Measurements from ENCODE around the gene PURB. TPM values are rescaled to one million over a fixed set of nuclear protein-coding genes. Genes with fewer than 3 reads are reported as not detected.

The PURB gene
- total and polyA plus RNA-seq, 9 of the 15 experiments (the other 6 are each of a cell fraction or from before 2014, with no cell fraction given) = 1.6 to 14.1 (median 8.8) TPM

GRCh38 chr7:44847920-44848634 lies 37.3 kb downstream of the PURB start, which contains the start of gene H2AZ2 (continued):
- TF ChIP-seq HMGXB4 (CRISPR knock-in tag; IDR thresholded peaks at IDR 0.05) (no peak; the same call in 1 of the 2 replicates), ZNF644 (tag; IDR thresholded peaks at IDR 0.05; ENCODE audit: low read depth) (no peak), HSF4 (CRISPR knock-in tag; IDR thresholded peaks at IDR 0.05; ENCODE audit: borderline replicate concordance) (no peak), NR2C2 (CRISPR knock-in tag; IDR thresholded peaks at IDR 0.05) (no peak), NR2C2 (tag; IDR thresholded peaks at IDR 0.05) (0 out of 2 replicates have a peak, but pooled peaks have one; percentile 0), SNRNP70 (optimal IDR thresholded peaks at IDR 0.05; ENCODE audit: low read depth, low read length) (no peak), MAFF (IDR thresholded peaks at IDR 0.05; ENCODE audit: low read length) (no peak), STAT5B (CRISPR knock-in tag; IDR thresholded peaks at IDR 0.05) (no peak), HBP1 (CRISPR knock-in tag; IDR thresholded peaks at IDR 0.05) (0 out of 2 replicates have a peak, but pooled peaks have one; percentile 24), GABPA (tag; conservative IDR thresholded peaks at IDR 0.05; ENCODE audit: low read depth) (peak; percentile 34; the same call in 1 of the 2 replicates), L3MBTL2 (IDR thresholded peaks at IDR 0.05) (peak; percentile 83), ZNF408 (CRISPR knock-in tag; IDR thresholded peaks at IDR 0.05; ENCODE audit: low read depth) (no peak), TFE3 (CRISPR knock-in tag; IDR thresholded peaks at IDR 0.05) (no peak), ZNF277 (CRISPR knock-in tag; IDR thresholded peaks at IDR 0.05; ENCODE audit: borderline replicate concordance) (no peak), TOE1 (IDR thresholded peaks at IDR 0.05; ENCODE audit: borderline replicate concordance) (peak; percentile 61; the same call in 1 of the 2 replicates), TOE1 (CRISPR knock-in tag; IDR thresholded peaks at IDR 0.05; ENCODE audit: borderline replicate concordance, low read depth) (no peak; the same call in 1 of the 2 replicates)
- TF ChIP-seq, protein P1, sequence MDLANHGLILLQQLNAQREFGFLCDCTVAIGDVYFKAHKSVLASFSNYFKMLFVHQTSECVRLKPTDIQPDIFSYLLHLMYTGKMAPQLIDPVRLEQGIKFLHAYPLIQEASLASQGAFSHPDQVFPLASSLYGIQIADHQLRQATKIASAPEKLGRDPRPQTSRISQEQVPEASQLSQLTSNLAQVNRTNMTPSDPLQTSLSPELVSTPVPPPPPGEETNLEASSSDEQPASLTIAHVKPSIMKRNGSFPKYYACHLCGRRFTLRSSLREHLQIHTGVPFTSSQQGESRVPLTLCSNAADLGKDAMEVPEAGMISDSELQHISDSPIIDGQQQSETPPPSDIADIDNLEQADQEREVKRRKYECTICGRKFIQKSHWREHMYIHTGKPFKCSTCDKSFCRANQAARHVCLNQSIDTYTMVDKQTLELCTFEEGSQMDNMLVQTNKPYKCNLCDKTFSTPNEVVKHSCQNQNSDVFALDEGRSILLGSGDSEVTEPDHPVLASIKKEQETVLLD (IDR thresholded peaks at IDR 0.05) = no peak
- TF ChIP-seq, protein P2, sequence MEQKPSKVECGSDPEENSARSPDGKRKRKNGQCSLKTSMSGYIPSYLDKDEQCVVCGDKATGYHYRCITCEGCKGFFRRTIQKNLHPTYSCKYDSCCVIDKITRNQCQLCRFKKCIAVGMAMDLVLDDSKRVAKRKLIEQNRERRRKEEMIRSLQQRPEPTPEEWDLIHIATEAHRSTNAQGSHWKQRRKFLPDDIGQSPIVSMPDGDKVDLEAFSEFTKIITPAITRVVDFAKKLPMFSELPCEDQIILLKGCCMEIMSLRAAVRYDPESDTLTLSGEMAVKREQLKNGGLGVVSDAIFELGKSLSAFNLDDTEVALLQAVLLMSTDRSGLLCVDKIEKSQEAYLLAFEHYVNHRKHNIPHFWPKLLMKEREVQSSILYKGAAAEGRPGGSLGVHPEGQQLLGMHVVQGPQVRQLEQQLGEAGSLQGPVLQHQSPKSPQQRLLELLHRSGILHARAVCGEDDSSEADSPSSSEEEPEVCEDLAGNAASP (IDR thresholded peaks at IDR 0.05) = no peak

Measured in K562 (cell line).